ENCODE data around the gene TSNAXIP1. TPM values are rescaled to one million over a fixed set of nuclear protein-coding genes. Genes with fewer than 3 reads are reported as not detected.

Gene TSNAXIP1
- total RNA-seq, 5 donors from 2014 or later (not counting 1 experiment from before 2014, with no cell fraction given), result 0.30 to 0.45 (median 0.37) TPM

Other genes starting within 250 kb of the TSNAXIP1 start
- 10 to 100 TPM; 55.3 to 69.0 (median 64.0) TPM for gene CTCF, start 244.4 kb upstream of the TSNAXIP1 start, total RNA-seq
- gene CARMIL2, start 161.7 kb upstream of the TSNAXIP1 start, total RNA-seq, result 100 to 1,000 TPM; 150 to 271 (median 243) TPM
- 10 to 100 TPM; 24.5 to 62.6 (median 53.6) TPM for gene ACD, start 146.6 kb upstream of the TSNAXIP1 start, total RNA-seq
- 10 to 100 TPM in 1 of 5 donors, 1 to 10 TPM in 4; 2.9 to 10.6 (median 7.6) TPM for gene PARD6A, start 145.9 kb upstream of the TSNAXIP1 start, total RNA-seq
- gene ENKD1, start 140.1 kb upstream of the TSNAXIP1 start, total RNA-seq, result 10 to 100 TPM in 3 of 5 donors, 1 to 10 TPM in 2; 4.2 to 12.1 (median 10.1) TPM
- gene C16orf86, start 140.1 kb upstream of the TSNAXIP1 start, total RNA-seq, result 1 to 10 TPM; 1.9 to 6.7 (median 5.4) TPM
- 10 to 100 TPM in 4 of 5 donors, 1 to 10 TPM in 1; 8.5 to 23.2 (median 16.7) TPM for gene GFOD2, start 87.6 kb upstream of the TSNAXIP1 start, total RNA-seq
- 10 to 100 TPM; 21.9 to 29.3 (median 24.5) TPM for gene RANBP10, start 329 bp upstream of the TSNAXIP1 start, total RNA-seq
- gene THAP11, start 35.4 kb downstream of the TSNAXIP1 start, total RNA-seq, result 10 to 100 TPM; 37.9 to 59.9 (median 55.5) TPM
- gene NUTF2, start 40.0 kb downstream of the TSNAXIP1 start, total RNA-seq, result 10 to 100 TPM; 37.4 to 55.0 (median 48.3) TPM
- 100 to 1,000 TPM in 3 of 5 donors, 10 to 100 TPM in 2; 85.0 to 117 (median 111) TPM for gene CENPT, start 40.8 kb downstream of the TSNAXIP1 start, total RNA-seq
- gene EDC4, start 66.2 kb downstream of the TSNAXIP1 start, total RNA-seq, result 100 to 1,000 TPM; 110 to 144 (median 136) TPM
- 1 to 10 TPM in 4 of 5 donors, under 1 TPM in 1; 0.72 to 5.3 (median 3.1) TPM for gene NRN1L, start 78.0 kb downstream of the TSNAXIP1 start, total RNA-seq
- gene PSKH1, start 86.4 kb downstream of the TSNAXIP1 start, total RNA-seq, result 10 to 100 TPM; 14.8 to 31.4 (median 28.1) TPM
- 10 to 100 TPM in 4 of 5 donors, 1 to 10 TPM in 1; 9.4 to 14.2 (median 13.2) TPM for gene CTRL, start 125.0 kb downstream of the TSNAXIP1 start, total RNA-seq
- gene PSMB10, start 130.0 kb downstream of the TSNAXIP1 start, total RNA-seq, result 100 to 1,000 TPM; 118 to 214 (median 165) TPM
- 10 to 100 TPM in 4 of 5 donors, 1 to 10 TPM in 1; 9.8 to 20.7 (median 18.7) TPM for gene LCAT, start 137.2 kb downstream of the TSNAXIP1 start, total RNA-seq
- 10 to 100 TPM; 23.3 to 39.6 (median 33.7) TPM for gene SLC12A4, start 161.7 kb downstream of the TSNAXIP1 start, total RNA-seq
- gene DPEP3, start 173.6 kb downstream of the TSNAXIP1 start, total RNA-seq, result 1 to 10 TPM in 4 of 5 donors, under 1 TPM in 1; 0.48 to 1.5 (median 1.1) TPM
- 100 to 1,000 TPM in 3 of 5 donors, 10 to 100 TPM in 2; 51.5 to 122 (median 100) TPM for gene DPEP2, start 192.6 kb downstream of the TSNAXIP1 start, total RNA-seq
- gene DPEP2NB, start 209.0 kb downstream of the TSNAXIP1 start, total RNA-seq, result not detected
- gene DDX28, start 216.3 kb downstream of the TSNAXIP1 start, total RNA-seq, result 10 to 100 TPM; 15.5 to 21.0 (median 17.6) TPM
- gene DUS2, start 216.4 kb downstream of the TSNAXIP1 start, total RNA-seq, result 10 to 100 TPM; 14.5 to 19.4 (median 15.8) TPM

Data from T-cell (primary cell).